ENCODE measurements around the gene AGPAT4.

Gene AGPAT4

DNA sequence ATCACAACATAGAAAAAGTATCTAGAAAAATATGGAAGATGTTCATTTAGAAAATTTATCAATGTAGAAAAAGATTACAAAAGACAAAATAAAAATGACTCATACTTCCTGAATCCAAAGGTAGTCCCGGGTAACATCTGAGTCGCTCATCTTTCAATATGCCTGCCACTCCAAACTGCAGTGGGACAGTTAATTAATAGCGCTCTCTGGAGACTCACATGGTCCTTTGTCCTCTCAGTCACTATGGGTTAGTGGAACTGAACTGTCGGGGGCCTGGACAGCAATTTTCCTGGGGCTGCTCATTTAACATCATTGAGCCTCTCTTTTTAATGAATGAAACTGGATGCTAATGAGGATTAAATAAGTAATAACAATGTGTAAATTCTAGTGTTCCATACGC is 178.9 kb downstream of the AGPAT4 start:
- Histone ChIP-seq H3K4me3 (ENCODE audit: low read depth in 1 of 2, low read length in 2 of 2) (no peak overlapping the region), H3K9me3 (ENCODE audit: control insufficient read depth in 1 of 2, low read length in 2 of 2) (no peaks in the 10 kb centered on the region), H3K36me3 (ENCODE audit: control insufficient read depth in 1 of 2, insufficient read depth in 2 of 2, low read length in 2 of 2) (peaks cover 36 to 50% of the 10 kb centered on the region in 2 donors), H3K27me3 (ENCODE audit: low read depth, low read length) (no peaks in the 10 kb centered on the region), H3K4me1 (ENCODE audit: control insufficient read depth in 1 of 2, insufficient read depth in 2 of 2, low read length in 2 of 2) (no peaks in the 10 kb centered on the region), H3K27ac (ENCODE audit: low read length) (no peak overlapping the region)

DNA sequence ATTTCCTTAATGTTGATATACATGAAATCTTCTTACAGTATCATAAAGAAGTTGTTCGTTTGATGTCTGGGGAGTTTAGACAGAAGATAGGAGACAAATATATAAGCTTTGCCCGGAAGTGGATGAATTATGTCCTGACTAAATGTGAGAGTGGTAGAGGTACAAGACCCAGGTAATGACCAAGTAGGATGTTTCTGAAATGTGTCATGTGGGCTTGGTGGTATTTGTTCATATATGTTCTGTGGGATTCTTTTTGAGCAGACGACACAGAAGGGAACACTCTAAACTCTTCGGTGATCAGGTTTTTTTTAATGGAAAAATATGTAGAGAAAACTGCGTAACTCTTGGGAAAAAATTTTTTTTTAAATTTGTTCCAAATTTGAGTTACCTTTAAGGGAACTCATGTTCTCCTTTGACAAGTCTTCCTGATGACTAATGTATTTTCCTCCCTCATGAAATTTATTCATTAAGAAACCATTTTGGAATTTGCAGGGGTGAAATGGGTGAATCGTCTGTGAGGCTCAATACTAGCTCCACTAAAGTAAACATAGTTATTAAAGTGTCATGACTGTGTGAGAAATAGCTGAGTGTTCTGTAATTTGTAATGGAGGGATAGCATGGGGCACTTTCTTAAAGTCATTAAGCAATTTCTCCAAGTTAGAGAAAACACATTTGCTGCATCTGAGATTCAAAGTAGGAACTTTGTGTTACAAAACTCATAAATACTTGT is 181.7 kb downstream of the AGPAT4 start:
- Histone ChIP-seq H3K4me3 (ENCODE audit: low read depth in 1 of 2, low read length in 2 of 2) (no peak overlapping the region), H3K4me1 (ENCODE audit: control insufficient read depth in 1 of 2, insufficient read depth in 2 of 2, low read length in 2 of 2) (no peaks in the 10 kb centered on the region), H3K36me3 (ENCODE audit: control insufficient read depth in 1 of 2, insufficient read depth in 2 of 2, low read length in 2 of 2) (peaks cover 46 to 49% of the 10 kb centered on the region in 2 donors), H3K27me3 (ENCODE audit: low read depth, low read length) (no peaks in the 10 kb centered on the region), H3K9me3 (ENCODE audit: control insufficient read depth in 1 of 2, low read length in 2 of 2) (no peaks in the 10 kb centered on the region), H3K27ac (ENCODE audit: low read length) (no peak overlapping the region)

DNA sequence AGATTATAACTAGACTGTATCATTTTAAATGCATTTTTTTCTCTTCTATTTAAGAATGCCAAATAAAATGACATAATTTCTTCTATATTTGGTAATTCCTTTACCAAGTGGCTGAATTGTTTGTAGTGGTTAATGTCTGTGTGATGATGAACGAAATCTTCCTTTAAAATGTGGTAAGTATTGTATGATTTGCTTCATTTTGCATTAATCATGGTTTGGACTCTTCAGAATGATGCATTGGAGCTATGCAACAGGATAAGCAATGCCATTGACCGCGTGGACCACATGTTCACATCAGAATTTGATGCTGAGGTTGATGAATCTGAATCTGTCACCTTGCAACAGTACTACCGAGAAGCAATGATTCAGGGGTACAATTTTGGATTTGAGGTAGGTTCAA is 182.7 kb downstream of the AGPAT4 start:
- H3K36me3 ChIP-seq (ENCODE audit: control insufficient read depth in 1 of 2, insufficient read depth in 2 of 2, low read length in 2 of 2) = peaks cover 49 to 56% of the 10 kb centered on the region in 2 donors
- H3K4me1 ChIP-seq (ENCODE audit: control insufficient read depth in 1 of 2, insufficient read depth in 2 of 2, low read length in 2 of 2) = no peaks in the 10 kb centered on the region
- no peaks in the 10 kb centered on the region for H3K27me3 ChIP-seq (ENCODE audit: low read depth, low read length)
- no peak overlapping the region for H3K27ac ChIP-seq (ENCODE audit: low read length)
- H3K9me3 ChIP-seq (ENCODE audit: control insufficient read depth in 1 of 2, low read length in 2 of 2) = no peaks in the 10 kb centered on the region
- H3K4me3 ChIP-seq (ENCODE audit: low read depth in 1 of 2, low read length in 2 of 2) = no peak overlapping the region

DNA sequence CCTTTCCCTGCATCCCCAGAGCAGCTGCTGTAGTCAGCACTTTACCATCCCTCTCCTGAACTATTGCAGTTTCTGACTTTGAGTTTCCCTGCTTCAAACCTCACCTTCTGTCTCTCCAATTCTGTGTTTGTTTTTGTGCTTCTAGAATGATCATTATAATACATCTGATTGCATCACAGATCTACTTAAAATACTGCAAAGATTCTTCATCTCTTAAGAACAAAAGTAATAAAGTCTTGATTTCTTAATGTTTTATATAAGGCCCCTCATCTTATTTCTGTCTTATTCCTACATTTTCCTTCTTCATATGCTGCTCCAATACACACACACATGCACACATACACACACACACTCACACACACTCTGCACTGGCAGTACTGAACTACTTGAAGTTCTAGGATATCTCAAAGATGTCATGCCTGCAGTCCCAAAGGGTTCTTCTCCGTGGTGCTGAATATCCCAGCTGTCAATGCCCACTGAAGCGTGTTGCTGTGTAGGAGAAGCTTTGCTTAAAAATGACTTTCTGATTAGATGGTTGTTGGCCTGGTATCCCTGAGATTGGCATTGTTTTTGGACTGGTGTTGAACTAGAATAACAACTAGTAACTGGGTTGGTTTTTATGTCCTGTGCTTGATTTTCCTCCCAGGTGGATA is 185.1 kb downstream of the AGPAT4 start:
- Histone ChIP-seq H3K27ac (ENCODE audit: low read length) (no peak overlapping the region), H3K4me3 (ENCODE audit: low read depth in 1 of 2, low read length in 2 of 2) (no peak overlapping the region), H3K27me3 (ENCODE audit: low read depth, low read length) (no peaks in the 10 kb centered on the region), H3K4me1 (ENCODE audit: control insufficient read depth in 1 of 2, insufficient read depth in 2 of 2, low read length in 2 of 2) (no peaks in the 10 kb centered on the region), H3K9me3 (ENCODE audit: control insufficient read depth in 1 of 2, low read length in 2 of 2) (no peaks in the 10 kb centered on the region), H3K36me3 (ENCODE audit: control insufficient read depth in 1 of 2, insufficient read depth in 2 of 2, low read length in 2 of 2) (peaks cover 48 to 62% of the 10 kb centered on the region in 2 donors)

DNA sequence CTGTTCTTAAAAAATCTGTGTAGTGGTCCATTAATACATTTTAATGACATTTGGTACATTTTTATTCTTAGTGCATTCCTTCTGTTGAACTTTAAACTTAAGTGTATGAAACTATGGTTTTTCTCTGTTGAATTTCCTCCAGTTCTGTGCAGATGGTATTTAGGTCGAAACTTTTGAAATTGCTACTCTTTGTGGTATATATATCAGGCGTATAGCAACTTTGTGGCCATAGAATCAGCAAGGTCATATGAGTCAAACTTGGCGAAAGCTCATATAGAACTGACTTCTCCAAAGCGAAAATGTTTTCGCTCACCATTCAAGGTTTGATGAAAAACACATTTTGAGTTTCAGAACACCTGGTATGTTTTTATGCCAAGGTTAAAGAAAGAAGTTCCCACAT is 188.6 kb downstream of the AGPAT4 start:
- no peaks in the 10 kb centered on the region for H3K9me3 ChIP-seq (ENCODE audit: control insufficient read depth in 1 of 2, low read length in 2 of 2)
- H3K27ac ChIP-seq (ENCODE audit: low read length) = no peak overlapping the region
- H3K36me3 ChIP-seq (ENCODE audit: control insufficient read depth in 1 of 2, insufficient read depth in 2 of 2, low read length in 2 of 2) = peaks cover 68 to 82% of the 10 kb centered on the region in 2 donors
- H3K4me3 ChIP-seq (ENCODE audit: low read depth in 1 of 2, low read length in 2 of 2) = no peak overlapping the region
- no peaks in the 10 kb centered on the region for H3K4me1 ChIP-seq (ENCODE audit: control insufficient read depth in 1 of 2, insufficient read depth in 2 of 2, low read length in 2 of 2)
- H3K27me3 ChIP-seq (ENCODE audit: low read depth, low read length) = no peaks in the 10 kb centered on the region

DNA sequence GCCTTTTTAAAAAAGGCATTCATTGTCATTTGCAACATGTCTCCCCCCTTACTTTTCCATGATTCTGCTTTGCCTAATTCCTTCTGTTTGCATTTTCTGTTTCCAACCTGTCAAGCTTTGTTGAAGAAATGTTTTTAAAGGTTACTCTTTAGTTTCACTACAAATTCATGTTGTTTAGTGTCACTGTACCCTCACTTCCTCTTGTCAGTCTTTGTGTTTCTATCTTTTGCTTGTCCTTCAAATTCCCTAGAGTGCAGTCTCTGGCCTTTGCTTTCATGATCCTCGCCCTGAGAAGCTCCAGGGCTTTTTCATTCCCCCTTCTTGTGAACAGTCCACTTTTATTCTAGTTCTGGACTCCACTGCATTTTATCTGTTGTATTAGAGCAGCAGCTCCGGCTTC is 191.6 kb downstream of the AGPAT4 start:
- H3K4me3 ChIP-seq (ENCODE audit: low read depth in 1 of 2, low read length in 2 of 2) = no peak overlapping the region
- no peaks in the 10 kb centered on the region for H3K9me3 ChIP-seq (ENCODE audit: control insufficient read depth in 1 of 2, low read length in 2 of 2)
- H3K27me3 ChIP-seq (ENCODE audit: low read depth, low read length) = no peaks in the 10 kb centered on the region
- H3K27ac ChIP-seq (ENCODE audit: low read length) = no peak overlapping the region
- peaks cover 51 to 69% of the 10 kb centered on the region in 2 donors for H3K36me3 ChIP-seq (ENCODE audit: control insufficient read depth in 1 of 2, insufficient read depth in 2 of 2, low read length in 2 of 2)
- no peaks in the 10 kb centered on the region for H3K4me1 ChIP-seq (ENCODE audit: control insufficient read depth in 1 of 2, insufficient read depth in 2 of 2, low read length in 2 of 2)

DNA sequence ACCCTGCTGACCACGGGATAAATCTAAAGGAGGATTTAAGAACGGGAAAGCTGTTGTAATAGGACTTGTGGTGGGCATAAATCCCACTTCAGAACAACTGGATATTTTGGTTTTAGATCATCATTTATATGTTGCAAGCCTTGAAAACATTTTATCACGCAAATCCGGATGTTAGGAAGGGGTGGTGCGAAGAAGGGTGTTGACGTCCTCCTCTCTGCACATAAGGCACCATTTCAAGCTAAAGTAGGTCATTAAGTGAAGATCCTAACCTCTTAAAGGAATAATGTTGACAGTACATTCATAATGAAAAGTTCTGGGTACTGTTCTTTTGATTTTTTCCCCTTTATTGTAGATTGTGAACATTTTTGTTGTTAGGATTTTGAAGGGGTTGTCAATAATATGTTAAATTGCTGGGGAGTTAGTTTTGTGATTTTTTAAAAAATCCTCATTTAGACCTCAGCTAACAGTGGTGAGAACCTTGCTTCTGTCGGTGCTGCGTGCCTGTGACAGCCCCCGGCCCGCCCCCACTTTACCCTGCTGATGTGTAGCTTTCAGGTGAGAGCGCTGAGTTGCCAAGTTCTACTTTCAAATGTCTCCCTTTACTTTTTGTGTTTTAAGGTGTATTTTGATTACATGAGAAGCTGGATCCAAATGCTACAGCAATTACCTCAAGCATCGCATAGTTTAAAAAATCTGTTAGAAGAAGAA is 193.4 kb downstream of the AGPAT4 start:
- no peaks in the 10 kb centered on the region for H3K4me1 ChIP-seq (ENCODE audit: control insufficient read depth in 1 of 2, insufficient read depth in 2 of 2, low read length in 2 of 2)
- no peak overlapping the region for H3K27ac ChIP-seq (ENCODE audit: low read length)
- no peaks in the 10 kb centered on the region for H3K27me3 ChIP-seq (ENCODE audit: low read depth, low read length)
- no peaks in the 10 kb centered on the region for H3K9me3 ChIP-seq (ENCODE audit: control insufficient read depth in 1 of 2, low read length in 2 of 2)
- H3K4me3 ChIP-seq (ENCODE audit: low read depth in 1 of 2, low read length in 2 of 2) = no peak overlapping the region
- peaks cover 50 to 67% of the 10 kb centered on the region in 2 donors for H3K36me3 ChIP-seq (ENCODE audit: control insufficient read depth in 1 of 2, insufficient read depth in 2 of 2, low read length in 2 of 2)

Measured in muscle layer of duodenum (tissue), 2 donors.